HuH-7 (cell line): ENCODE data around the gene C2CD5.
A peak's percentile ranks its signal among the peaks of the same experiment; 100 is the strongest.
"Not testable (repeated sequence)": the region's sequence is repeated elsewhere in the genome, so short reads cannot be mapped to it uniquely, and the experiment has no call there.

Source experiments
- DNase-seq: peaks from one replicate; pipeline ENCODE4 v3.0.0; 2011; ENCODE audit warnings: low spot score

The C2CD5 gene, protein sequence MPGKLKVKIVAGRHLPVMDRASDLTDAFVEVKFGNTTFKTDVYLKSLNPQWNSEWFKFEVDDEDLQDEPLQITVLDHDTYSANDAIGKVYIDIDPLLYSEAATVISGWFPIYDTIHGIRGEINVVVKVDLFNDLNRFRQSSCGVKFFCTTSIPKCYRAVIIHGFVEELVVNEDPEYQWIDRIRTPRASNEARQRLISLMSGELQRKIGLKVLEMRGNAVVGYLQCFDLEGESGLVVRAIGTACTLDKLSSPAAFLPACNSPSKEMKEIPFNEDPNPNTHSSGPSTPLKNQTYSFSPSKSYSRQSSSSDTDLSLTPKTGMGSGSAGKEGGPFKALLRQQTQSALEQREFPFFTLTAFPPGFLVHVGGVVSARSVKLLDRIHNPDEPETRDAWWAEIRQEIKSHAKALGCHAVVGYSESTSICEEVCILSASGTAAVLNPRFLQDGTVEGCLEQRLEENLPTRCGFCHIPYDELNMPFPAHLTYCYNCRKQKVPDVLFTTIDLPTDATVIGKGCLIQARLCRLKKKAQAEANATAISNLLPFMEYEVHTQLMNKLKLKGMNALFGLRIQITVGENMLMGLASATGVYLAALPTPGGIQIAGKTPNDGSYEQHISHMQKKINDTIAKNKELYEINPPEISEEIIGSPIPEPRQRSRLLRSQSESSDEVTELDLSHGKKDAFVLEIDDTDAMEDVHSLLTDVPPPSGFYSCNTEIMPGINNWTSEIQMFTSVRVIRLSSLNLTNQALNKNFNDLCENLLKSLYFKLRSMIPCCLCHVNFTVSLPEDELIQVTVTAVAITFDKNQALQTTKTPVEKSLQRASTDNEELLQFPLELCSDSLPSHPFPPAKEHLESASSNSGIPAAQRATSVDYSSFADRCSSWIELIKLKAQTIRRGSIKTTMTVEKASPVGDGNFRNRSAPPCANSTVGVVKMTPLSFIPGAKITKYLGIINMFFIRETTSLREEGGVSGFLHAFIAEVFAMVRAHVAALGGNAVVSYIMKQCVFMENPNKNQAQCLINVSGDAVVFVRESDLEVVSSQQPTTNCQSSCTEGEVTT

DNA sequence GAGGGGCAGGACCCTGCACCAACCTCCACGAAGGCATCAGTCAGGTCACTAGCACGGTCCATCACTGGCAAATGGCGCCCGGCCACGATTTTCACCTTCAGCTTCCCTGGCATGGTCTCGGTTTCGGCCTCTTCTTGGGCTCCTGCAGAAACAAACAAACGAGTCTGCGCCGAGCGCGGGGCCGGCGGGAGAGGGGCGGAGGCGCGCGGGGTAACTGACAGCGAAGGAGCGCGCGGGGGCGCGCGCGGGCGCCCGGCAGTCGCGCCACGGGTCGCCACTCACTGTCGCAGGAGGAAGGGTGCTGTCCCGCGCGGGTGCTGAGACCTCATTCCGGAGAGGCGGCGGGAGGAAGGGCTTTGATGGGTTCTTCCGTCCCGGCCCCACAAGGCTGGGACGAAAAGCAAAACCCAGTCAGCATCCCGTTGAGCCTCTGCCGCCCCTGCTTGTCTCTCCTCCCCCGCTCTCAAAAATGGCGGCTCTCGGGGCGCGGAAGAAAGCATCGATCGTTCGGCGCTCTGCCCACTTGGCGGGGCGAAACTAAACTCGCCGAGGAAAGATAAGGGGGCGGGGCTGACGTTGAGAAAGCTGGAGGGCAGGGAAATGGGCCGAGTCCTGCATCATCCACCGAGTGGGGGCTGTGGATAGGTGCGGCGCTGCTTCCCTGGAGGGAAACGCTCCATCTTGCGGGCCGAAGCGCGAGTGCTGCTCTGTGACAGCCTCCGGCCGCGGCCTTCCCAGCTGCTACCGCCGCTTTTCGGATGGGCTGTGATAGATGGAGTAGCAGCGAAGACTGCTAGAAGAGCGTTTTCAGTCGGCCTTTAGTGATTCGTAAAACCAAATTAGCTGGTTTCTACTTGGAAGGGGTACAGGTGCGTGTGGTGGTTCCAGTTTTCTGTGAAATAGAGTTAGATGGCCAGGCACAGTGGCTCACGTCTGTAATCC lies at the start of gene C2CD5:
TSS of gene C2CD5 (minus strand) at position 505 of the 942 bp plus-strand sequence. CDS start at position 113, 392 bp downstream.
- DNase-seq = peak; percentile 93

DNA sequence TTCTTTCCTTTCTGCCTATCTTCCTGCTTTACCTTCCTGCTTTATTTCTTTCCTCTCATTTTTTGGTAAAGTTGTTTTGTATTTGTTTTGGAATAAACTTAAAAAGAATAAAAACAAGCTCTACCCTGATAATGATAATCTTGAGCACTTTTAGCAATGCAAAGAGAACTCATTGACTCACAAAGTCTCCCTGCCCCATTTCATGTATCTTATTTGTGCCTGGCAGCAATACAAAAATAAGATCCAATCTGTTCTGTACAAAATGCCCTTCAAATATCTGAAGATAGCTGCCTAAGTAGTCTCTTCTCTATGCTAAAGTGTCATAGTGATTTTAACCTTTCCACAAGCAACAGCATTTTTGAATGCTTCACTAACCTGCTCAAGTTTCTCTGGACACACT lies 49.5 kb upstream of the C2CD5 start:
- DNase-seq = no peak

DNA sequence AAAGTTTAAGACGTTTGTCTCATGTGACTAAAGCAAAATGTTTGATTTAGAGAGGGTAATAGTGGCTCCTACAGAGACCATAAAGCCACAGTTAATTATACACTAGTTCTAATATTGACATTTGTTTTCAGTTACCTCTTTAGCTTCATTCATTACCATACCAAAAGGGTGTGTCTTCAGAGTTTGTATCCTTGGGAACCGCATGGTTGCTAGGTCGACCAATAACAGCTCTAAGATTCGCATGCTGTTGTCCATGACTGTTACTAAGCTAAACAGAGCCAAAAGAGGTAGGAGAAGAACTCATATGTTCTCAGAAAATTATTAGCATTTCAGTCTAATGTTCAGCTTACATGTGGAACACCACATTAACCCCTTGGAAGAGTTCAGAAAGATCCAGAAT lies 44.5 kb upstream of the C2CD5 start:
- no peak for DNase-seq

DNA sequence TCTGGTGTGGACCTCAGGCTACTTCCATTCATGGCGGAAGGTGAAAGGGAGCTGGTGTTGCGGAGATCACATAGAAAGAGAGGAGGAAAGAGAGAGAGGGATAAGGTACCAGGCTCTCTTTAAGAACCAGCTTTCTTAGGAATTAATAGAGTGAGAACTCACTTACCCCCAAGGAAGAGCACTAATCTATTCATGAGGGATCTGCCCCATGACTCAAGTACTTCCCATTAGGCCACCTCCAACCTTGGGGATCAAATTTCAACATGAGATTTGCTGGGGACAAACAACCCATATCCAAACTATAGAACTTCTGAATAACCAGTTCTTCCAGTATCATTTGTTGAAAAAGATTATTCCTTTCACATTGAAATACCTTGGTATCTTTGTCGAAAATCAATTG lies 34.0 kb upstream of the C2CD5 start:
- no peak for DNase-seq

DNA sequence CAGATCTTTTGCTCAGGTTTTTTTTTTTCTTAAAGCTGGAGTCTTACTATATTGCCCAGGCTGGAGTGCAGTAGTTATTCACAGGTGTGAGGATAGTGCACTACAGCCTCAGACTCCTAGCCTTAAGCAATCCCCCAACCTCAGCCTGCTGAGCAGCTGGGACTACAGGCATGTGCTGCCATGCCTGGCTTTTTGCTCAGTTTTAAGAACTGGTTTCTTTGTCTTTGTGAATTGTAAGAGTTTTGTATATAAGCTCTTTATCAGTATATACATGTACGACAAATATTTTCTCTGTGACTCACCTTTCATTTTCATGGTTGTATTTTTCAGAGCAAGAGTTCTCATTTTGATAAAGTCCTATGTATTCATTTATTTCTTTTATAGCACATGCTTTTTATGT lies 33.3 kb upstream of the C2CD5 start:
- DNase-seq = no peak

DNA sequence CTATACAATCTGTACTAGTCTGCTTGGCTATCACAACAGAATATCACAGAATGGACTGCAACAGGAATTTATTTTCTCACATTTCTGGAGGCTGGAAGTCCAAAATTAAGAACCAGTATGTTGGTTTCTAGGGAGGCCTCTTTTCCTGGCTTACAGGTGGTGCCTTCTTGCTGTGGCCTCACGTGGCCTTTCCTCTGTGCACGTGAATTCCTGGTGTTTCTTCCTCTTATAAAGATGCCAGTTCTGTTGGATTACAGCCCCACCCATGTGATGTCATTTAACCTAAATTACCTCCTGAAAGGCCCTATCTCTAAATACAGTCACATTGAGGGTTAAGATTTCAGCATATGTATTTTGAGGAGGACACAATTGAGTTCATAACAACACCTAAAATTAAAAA lies 32.1 kb upstream of the C2CD5 start:
- no peak for DNase-seq

DNA sequence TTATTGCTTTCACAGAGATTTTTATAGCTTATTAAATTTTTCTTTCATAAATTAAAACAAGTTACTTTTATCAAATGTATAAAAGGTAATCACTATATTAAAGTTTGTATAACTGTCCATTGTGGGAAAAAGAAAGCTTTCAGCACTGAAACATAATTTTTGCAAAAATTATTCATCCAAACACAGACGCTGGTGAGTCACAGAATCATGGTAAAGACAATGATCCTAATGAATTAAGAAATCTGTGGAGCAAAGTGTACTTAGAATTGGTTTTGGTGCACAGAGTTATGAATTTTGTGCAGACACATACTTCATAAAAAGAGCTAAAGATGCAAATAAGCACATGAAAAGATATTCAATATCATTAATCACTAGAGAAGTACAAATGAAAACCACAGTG lies 31.7 kb upstream of the C2CD5 start:
- DNase-seq = no peak

DNA sequence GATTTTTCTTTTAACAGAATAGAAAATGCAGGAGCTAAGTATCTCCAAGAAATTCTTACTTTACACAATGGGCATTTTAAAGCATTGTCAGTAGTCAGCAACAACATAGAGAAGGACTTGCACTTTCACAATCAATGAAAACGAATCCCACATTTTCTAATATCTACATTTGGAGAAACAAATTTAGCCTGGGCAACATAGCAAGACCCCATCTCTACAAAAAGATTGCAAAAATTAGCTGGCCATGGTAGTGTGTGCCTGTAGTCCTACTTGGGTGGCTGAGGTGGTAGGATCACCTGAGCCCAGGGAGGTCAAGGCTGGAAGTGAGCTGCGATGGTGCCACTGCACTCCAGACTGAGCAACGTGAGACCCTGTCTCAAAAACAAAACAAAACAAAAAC lies 30.6 kb upstream of the C2CD5 start:
- no peak for DNase-seq

DNA sequence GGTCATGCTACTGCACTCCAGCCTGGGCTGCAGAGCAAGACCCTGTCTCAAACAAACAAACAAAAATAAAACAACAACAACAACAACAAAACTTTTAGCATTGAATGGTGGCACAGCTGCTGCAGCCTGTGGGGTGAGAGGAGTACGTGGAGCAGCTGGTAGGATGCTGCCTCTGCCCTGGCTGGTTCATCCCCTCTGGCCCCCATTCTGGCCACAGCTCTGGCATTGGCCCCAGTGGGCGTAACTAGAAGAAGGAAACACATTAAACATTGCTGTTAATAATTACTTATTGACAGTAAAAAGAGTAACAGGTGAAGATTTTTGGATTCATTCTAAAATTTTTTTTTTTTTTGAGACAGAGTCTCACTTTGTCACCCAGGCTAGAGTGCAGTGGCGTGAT lies 28.8 kb upstream of the C2CD5 start:
- DNase-seq = no peak

DNA sequence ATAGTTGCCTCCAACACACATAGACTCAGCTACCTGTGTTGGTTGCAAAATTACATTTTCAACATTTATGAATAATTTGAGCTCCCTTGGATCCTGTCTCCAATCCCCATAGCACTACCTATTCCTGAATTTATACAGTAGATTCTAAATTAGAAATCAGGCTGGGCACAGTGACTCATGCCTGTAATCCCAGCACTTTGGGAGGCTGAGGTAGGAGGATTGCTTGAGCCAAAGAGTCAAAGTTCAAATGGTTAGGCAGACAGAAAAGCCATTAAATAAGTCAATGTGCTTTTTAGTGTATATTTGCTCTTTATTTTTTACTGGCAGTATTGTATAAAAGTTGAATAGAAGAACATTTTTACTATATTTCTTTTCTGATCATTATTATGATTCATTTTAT lies 24.9 kb upstream of the C2CD5 start:
- no peak for DNase-seq

DNA sequence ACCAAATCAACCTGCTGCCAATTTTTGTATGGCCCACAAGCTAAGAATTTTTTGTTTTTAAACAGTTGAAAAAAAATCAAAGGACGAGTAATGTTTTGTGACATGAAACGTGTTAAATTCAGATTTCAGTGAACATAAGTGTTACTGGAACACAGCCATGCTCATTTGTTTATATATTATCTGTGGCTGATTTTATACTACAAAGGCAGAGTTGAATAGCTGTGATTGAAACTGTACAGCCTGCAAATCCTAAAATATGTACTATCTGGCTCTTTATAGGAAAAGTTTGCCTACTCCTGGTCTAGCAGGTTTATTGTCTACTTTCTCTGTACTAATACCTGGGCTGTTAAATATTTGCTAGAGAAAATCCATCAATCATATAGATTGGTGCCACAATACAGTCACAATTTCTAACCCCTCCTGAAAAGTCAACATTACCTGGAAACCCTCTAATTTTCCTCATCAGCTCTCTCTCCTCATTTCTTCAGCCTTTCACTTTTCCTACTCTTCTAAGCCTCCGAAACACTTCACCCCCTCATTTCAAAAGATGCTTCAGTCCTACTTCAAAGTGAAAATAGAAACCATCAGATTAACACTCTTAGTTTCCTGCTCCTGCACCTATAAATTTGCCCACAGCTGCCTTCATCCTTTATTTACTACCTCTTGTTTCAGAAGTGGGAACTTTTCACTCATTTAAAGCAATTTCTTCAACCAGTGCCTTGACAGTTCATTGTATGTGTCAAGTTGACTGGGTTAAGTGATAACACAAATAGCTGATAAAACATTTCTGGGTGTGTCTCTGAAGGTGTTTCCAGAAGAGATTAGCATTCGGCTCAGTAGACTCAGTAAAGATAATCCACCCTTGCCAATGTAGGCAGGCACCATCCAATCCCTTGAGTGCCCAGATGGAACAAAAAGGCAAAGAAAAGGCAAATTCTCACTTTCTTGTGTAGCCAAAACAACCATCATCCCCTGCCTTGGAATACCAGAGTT lies 18.0 kb upstream of the C2CD5 start:
- DNase-seq = peak; percentile 26

DNA sequence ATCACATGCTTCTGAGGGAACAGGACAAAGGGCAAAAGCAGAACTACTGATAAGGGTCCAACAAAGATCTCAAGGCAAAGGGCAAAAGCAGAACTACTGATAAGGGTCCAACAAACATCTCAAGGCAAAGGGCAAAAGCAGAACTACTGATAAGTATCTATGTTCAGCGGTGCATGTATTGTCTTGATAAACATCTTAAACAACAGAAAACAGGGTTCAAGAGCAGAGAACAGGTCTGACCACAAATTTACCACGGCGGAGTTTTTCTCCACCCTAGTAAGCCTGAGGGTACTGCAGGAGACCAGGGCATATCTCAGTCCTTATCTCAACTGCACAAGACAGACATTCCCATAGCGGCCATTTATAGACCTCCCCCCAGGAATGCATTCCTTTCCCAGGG lies 10.4 kb upstream of the C2CD5 start:
- not testable (repeated sequence) for DNase-seq

DNA sequence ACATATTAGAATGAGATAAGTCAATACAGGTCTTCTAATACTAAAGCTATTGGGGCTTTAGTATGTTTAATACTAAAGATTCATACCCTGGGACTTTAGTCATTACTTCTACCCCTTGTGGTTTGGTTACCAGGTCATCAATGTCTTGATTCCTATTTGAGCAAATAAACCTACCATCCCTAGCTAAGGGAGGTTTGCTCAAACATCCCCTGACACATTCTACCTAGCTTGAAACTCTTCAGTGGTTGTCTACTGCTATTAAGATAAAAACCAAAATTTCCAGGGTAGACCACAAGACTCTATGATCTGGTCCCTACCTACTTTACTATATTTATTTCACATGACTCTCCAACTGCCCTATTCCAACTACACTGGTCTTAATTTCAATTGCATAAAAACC lies 7.3 kb upstream of the C2CD5 start:
- no peak for DNase-seq

DNA sequence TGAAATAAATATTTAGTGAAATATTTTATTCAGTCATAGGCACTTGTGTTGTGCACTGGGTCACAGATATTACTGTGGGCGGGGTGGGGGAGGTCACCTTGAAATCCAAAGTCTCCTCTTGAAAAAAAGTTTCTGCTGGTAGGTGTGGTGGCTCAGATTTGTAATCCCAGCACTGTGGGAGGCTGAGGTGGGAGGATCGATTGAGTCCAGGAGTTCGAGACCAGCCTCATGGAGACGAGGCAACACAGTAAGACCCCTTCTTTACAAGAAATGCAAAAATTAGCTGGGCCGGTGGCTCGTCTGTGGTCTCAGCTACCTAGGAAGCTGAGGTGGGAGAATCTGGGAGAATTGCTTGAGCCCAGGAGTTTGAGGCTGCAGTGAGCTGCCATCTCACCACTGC lies 913 bp upstream of the C2CD5 start:
- DNase-seq = no peak

DNA sequence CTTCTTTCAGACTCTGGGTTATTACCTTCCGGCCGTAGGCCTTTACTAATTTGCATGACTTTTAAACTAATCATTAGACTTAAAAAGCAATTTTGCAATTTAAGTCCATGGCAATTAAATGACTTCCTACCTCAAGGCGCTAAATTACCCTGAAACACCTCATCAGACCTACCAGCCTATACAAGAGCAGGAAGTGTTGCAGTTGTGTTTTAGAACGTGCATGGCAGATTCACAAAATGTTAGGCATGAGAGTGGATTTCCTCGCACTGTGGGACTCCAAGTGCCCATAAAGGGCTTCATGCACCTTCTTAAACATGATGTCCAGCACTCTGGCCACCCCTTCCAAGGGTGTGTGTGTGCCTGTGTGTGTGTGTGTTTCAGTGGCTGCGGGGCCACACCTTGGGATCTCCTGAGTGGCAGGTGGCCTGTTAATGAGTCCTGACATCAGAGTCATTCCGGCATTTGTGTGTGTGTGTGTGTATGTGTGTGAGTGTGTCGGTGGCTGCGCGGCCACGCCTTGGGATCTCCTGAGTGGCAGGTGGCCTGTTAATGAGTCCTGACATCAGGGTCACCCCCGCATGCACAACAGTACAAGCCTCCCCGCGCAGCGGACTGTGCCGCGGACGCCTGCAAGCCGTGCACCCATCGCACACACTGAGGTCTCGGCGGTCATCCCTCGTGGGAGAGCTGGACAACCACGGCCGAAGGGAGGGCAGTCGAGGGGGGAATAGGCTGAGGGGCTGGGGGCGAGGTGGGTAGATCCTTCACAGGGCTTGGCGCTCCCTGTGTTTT lies 900 bp downstream of the C2CD5 start:
- peak; percentile 39 for DNase-seq

DNA sequence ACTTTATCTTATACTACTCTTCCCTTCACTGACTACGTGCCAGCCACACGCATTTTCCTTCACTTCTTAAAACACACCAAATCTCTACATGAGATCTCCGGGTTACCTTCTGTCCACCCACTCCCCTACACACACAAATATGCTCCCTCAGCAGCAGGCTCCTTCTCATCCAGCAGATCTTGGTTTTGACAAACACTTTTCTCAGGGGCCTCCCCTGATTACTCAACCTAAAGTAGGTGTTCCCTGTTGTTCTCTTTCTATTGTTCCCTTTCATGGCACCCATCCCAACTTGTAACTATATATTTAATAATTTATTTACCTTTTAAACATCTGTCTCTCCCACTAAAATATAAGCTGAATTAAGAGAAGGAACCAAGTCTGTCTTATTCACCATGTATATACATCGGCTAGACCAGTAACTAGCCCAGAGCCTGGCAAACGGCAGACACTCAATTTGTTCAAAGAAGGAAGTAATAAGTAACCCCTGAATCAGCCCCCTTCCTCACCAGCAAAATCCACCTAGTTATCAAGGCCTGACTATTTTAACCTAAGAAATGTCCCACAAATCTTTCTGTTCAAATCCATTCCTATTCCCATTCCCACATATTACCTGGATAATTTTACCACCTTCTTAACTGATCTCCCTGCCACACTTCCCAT lies 2.7 kb downstream of the C2CD5 start:
- DNase-seq = no peak

DNA sequence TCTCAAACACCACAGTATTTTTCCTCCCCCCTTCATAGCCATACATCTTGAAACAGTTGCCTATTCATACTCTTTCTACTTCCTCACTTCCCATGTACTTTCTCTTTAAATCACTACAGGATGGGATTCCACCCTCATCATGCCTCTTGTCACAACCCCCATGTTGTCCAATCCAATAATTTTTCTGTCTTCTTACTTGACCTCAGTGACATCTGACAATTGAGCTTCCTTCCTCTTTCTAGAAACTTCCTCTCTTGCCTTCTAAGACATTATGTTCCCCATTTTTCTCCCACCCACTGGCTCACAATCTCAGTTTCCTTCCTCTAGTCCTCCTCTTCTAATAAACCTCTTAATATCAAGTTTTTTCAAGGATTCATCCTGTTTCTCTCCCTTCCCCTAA lies 5.3 kb downstream of the C2CD5 start:
- no peak for DNase-seq

DNA sequence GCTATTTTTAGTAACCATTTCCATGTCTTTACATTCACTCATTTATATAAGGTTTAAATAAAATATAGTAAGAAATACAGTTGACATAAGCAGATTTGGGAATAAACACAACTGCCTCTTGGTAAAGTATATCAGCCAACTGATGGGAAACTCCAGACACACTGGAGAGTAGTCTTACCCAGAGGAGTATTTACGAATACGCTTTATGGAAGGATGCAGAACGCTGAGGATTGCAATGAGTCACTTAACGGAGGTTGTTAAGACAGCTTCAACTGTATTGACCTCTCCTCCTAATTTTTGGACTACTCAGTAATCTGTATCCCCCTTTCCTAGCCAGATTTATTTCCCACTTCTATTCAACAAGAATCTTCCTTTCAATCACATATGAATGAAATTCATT lies 6.0 kb downstream of the C2CD5 start:
- DNase-seq = no peak

DNA sequence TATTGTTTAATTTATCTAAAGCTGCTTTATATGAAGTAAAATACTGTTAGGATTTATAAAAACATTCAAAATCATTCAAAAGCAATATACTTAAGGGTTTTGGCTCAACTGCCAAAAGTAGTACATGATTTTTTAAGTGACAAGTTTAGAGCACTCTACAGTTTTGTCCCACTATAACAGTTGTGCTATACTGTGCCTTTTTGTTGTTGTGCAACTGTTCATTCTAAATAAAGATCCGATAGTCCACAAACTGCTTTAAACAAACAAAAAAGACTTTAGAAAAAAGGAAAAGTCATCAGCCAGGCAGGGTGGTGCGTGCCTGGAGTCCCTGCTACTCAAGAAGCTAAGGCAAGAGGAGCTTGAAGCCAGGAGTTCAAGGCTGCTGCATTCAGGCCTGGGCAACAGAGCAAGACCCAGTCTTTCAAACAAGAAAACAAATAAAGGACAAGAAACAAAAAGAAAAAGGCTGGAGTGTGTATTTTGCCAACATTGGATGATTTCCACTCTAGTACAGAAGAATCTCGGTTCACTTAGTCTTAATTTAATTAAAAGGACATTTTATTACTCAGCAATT lies 7.3 kb downstream of the C2CD5 start:
- no peak for DNase-seq
